Common myeloid progenitor, CD34-positive (primary cell): ENCODE measurements around the gene RBM24.
"Not testable (repeated sequence)": the region's sequence is repeated elsewhere in the genome, so short reads cannot be mapped to it uniquely, and the experiment has no call there.

Experiments
- CTCF ChIA-PET: fragments of 350-600 bp; sonication (Branson Sonifier 250); formaldehyde crosslinking; loops from one replicate; lab custom pipeline; 2021; ENCODE audit warnings: antibody characterized with exemption; lab: Charles Lee
- POLR2A ChIA-PET: fragments of 350-600 bp; sonication (Branson Sonifier 250); formaldehyde crosslinking; loops from one replicate; lab custom pipeline; 2021; ENCODE audit warnings: antibody characterized with exemption; lab: Charles Lee
- DNase-seq, 3 donors: peaks; one replicate each; pipeline versions ENCODE4 v3.0.0 to v3.0.0-alpha.2; 2013
- H3K27ac ChIP-seq, 2 experiments: 1 replicate in 1 of 2; 2 replicates in 1 of 2; pipeline ENCODE4 v1.7.0; 2013; ENCODE audit warnings: inconsistent platforms in 2 of 2, low read length in 2 of 2, mild to moderate bottlenecking in 2 of 2, low read depth in 1 of 2, moderate library complexity in 1 of 2; ENCODE audit not compliant: severe bottlenecking in 2 of 2, insufficient read depth in 1 of 2, poor library complexity in 1 of 2
- H3K27me3 ChIP-seq, 5 experiments: replicated peaks in 2 of 5; 1 replicate in 3 of 5; 2 replicates in 2 of 5; pipeline versions ENCODE4 v1.6.1 to v1.7.0; 2013; ENCODE audit warnings: low read length in 4 of 5, mild to moderate bottlenecking in 2 of 5, moderate library complexity in 2 of 5, inconsistent platforms in 1 of 5; ENCODE audit not compliant: insufficient read depth in 5 of 5, control insufficient read depth in 4 of 5
- H3K36me3 ChIP-seq, 4 experiments: 1 replicate in 2 of 4; 2 replicates in 2 of 4; pipeline versions ENCODE4 v1.6.1 to v1.7.0; 2013; ENCODE audit warnings: low read length in 3 of 4, control low read depth in 1 of 4, mild to moderate bottlenecking in 1 of 4; ENCODE audit not compliant: control insufficient read depth in 4 of 4, insufficient read depth in 4 of 4
- H3K4me1 ChIP-seq, 4 experiments: 1 replicate in 3 of 4; 2 replicates in 1 of 4; pipeline versions ENCODE4 v1.6.1 to v1.7.1; 2013; ENCODE audit warnings: low read length in 3 of 4, mild to moderate bottlenecking in 3 of 4, control low read depth in 1 of 4, inconsistent platforms in 1 of 4, moderate library complexity in 1 of 4; ENCODE audit not compliant: control insufficient read depth in 4 of 4, insufficient read depth in 4 of 4; ENCODE audit errors: control extremely low read depth in 1 of 4
- H3K4me3 ChIP-seq, 7 experiments: 1 replicate in 4 of 7; 2 replicates in 3 of 7; pipeline versions ENCODE4 v1.5.1 to v1.7.0; 2013; ENCODE audit warnings: mild to moderate bottlenecking in 7 of 7, low read length in 6 of 7, moderate library complexity in 6 of 7, inconsistent platforms in 2 of 7, low read depth in 2 of 7, control low read depth in 1 of 7; ENCODE audit not compliant: insufficient read depth in 4 of 7, control insufficient read depth in 1 of 7; ENCODE audit errors: extremely low read depth in 1 of 7
- H3K9me3 ChIP-seq, 5 experiments: 1 replicate in 4 of 5; 2 replicates in 1 of 5; pipeline versions ENCODE4 v1.6.1 to v1.7.1; 2013; ENCODE audit warnings: low read length in 4 of 5, mild to moderate bottlenecking in 2 of 5, inconsistent platforms in 1 of 5, low read depth in 1 of 5, moderate library complexity in 1 of 5; ENCODE audit not compliant: control insufficient read depth in 4 of 5, insufficient read depth in 2 of 5; ENCODE audit errors: control extremely low read depth in 1 of 5
- WGBS: methylation state at CpG from one replicate; pipeline ENCODE4 v1.1.5; 2013; ENCODE audit not compliant: insufficient coverage; 5-methylcytosine and 5-hydroxymethylcytosine counted together

RBM24 gene

GRCh38 chr6:17299222-17299621 is 18.1 kb downstream of the RBM24 start:
- H3K36me3 ChIP-seq, result no peaks in the 10 kb centered on the region
- WGBS, result no CpG with 5 or more reads among the region's 2 CpGs
- DNase-seq, result no peak
- ChIA-PET POLR2A (no interaction called here), CTCF (no interaction called here)
- H3K27me3 ChIP-seq, result no peaks in the 10 kb centered on the region
- no peak overlapping the region for H3K27ac ChIP-seq
- H3K4me3 ChIP-seq, result no peak overlapping the region
- H3K4me1 ChIP-seq, result peaks cover 0 to 8% (median 1%) of the 10 kb centered on the region in 4 experiments
- H3K9me3 ChIP-seq, result no peaks in the 10 kb centered on the region

GRCh38 chr6:17299750-17300149 is 18.6 kb downstream of the RBM24 start:
- no peak for DNase-seq
- POLR2A ChIA-PET, result no interaction called here
- CTCF ChIA-PET, result no interaction called here
- Histone ChIP-seq H3K27me3 (no peaks in the 10 kb centered on the region), H3K27ac (no peak overlapping the region), H3K9me3 (no peaks in the 10 kb centered on the region), H3K4me3 (no peak overlapping the region), H3K36me3 (no peaks in the 10 kb centered on the region), H3K4me1 (peaks cover 0 to 8% (median 1%) of the 10 kb centered on the region in 4 experiments)
- WGBS, result no CpG with 5 or more reads among the region's 1 CpG

GRCh38 chr6:17300637-17301036 is 19.5 kb downstream of the RBM24 start:
- Histone ChIP-seq H3K4me1 (peaks cover 0 to 8% (median 1%) of the 10 kb centered on the region in 4 experiments), H3K36me3 (no peaks in the 10 kb centered on the region), H3K4me3 (no peak overlapping the region), H3K9me3 (no peaks in the 10 kb centered on the region), H3K27ac (no peak overlapping the region), H3K27me3 (no peaks in the 10 kb centered on the region)
- ChIA-PET CTCF (no interaction called here), POLR2A (no interaction called here)
- no peak for DNase-seq
- WGBS, result 100% methylated on average over 2 of the region's 5 CpGs

GRCh38 chr6:17303444-17303843 is 22.3 kb downstream of the RBM24 start:
- Histone ChIP-seq H3K9me3 (no peaks in the 10 kb centered on the region), H3K27ac (no peak overlapping the region), H3K4me1 (no peaks in the 10 kb centered on the region), H3K4me3 (no peak overlapping the region), H3K36me3 (no peaks in the 10 kb centered on the region), H3K27me3 (no peaks in the 10 kb centered on the region)
- CTCF ChIA-PET, result no interaction called here
- POLR2A ChIA-PET, result no interaction called here
- WGBS, result 94% methylated on average over 2 of the region's 2 CpGs
- DNase-seq, result no peak

- 61% methylated on average over 9 of the region's 10 CpGs for WGBS
- Histone ChIP-seq H3K9me3 (no peaks in the 10 kb centered on the region), H3K27me3 (no peaks in the 10 kb centered on the region), H3K27ac (no peak overlapping the region), H3K36me3 (no peaks in the 10 kb centered on the region), H3K4me3 (no peak overlapping the region), H3K4me1 (no peaks in the 10 kb centered on the region)
- ChIA-PET POLR2A (no interaction called here), CTCF (no interaction called here)
- peak in 2 of 3 donors; percentile 15 to 27 for DNase-seq
These were observed 24.2 kb downstream of the RBM24 start for GRCh38 chr6:17305219-17306001.

GRCh38 chr6:17311595-17312311 is 30.6 kb downstream of the RBM24 start:
- 93% methylated on average over 9 of the region's 12 CpGs for WGBS
- H3K36me3 ChIP-seq, result no peaks in the 10 kb centered on the region

GRCh38 chr6:17313238-17313637 is 32.1 kb downstream of the RBM24 start:
- 100% methylated on average over 2 of the region's 7 CpGs for whole genome bisulfite sequencing
- H3K27ac ChIP-seq, H3K36me3 ChIP-seq, H3K9me3 ChIP-seq, H3K4me1 ChIP-seq, H3K27me3 ChIP-seq, POLR2A ChIA-PET, H3K4me3 ChIP-seq, DNase-seq, CTCF ChIA-PET: not testable (repeated sequence)

More at GRCh38 chr6:17311595-17312311, 30.6 kb downstream of the RBM24 start:
- ChIA-PET POLR2A (no interaction called here), CTCF (no interaction called here)
- Histone ChIP-seq H3K4me3 (no peak overlapping the region), H3K27me3 (peaks cover 0 to 2% (median 0%) of the 10 kb centered on the region in 5 experiments), H3K9me3 (peaks cover 0 to 2% (median 1%) of the 10 kb centered on the region in 5 experiments), H3K4me1 (no peaks in the 10 kb centered on the region), H3K27ac (no peak overlapping the region)
- DNase-seq, result no peak
